Heart left ventricle (tissue), 16 donors: ENCODE data around the gene SERINC3. TPM values are rescaled to one million over a fixed set of nuclear protein-coding genes. Genes with fewer than 3 reads are reported as not detected.

ENCODE experiments used
- ATAC-seq, 4 donors: fragments of 200-7000 bp; cut with Tn5 transposase; one replicate each; pipeline ENCODE4 v1.9.1; 2020 to 2022; ENCODE audit warnings: moderate library complexity in 4 of 4, mild to moderate bottlenecking in 3 of 4, moderate number of reproducible peaks in 1 of 4
- DNase-seq, 5 donors: peaks; one replicate each; pipeline ENCODE4 v3.0.0-alpha.2; 2020
- H3K27ac ChIP-seq, 12 donors: fragments of 200-600 bp; sonication (generic) in 4 of 12; one replicate each; pipeline versions ENCODE4 v1.5.0 to v1.8.0; 2016 to 2022; ENCODE audit warnings: mild to moderate bottlenecking in 2 of 12
- H3K27me3 ChIP-seq, 9 donors: fragments of 200-600 bp; sonication (generic) in 2 of 9; one replicate each; pipeline versions ENCODE4 v1.5.1 to v1.8.0; 2016 to 2022; ENCODE audit warnings: mild to moderate bottlenecking in 3 of 9
- H3K36me3 ChIP-seq, 9 donors: fragments of 200-600 bp; sonication (generic) in 2 of 9; one replicate each; pipeline versions ENCODE4 v1.5.0 to v1.8.0; 2018 to 2022; ENCODE audit warnings: mild to moderate bottlenecking in 2 of 9
- H3K4me1 ChIP-seq, 12 donors: fragments of 200-600 bp; sonication (generic) in 4 of 12; one replicate each; pipeline versions ENCODE4 v1.5.0 to v1.8.0; 2016 to 2022; ENCODE audit warnings: mild to moderate bottlenecking in 3 of 12
- H3K4me3 ChIP-seq, 12 donors: fragments of 200-600 bp; sonication (generic) in 4 of 12; one replicate each; pipeline versions ENCODE4 v1.5.0 to v1.8.0; 2017 to 2022; ENCODE audit warnings: mild to moderate bottlenecking in 9 of 12, moderate library complexity in 4 of 12
- H3K9me3 ChIP-seq, 12 donors: fragments of 200-600 bp; sonication (generic) in 4 of 12; one replicate each; pipeline versions ENCODE4 v1.5.0 to v1.8.0; 2016 to 2022; ENCODE audit warnings: mild to moderate bottlenecking in 1 of 12
- POLR2A ChIP-seq, 2 donors: fragments of 450-650 bp; IDR thresholded peaks; one replicate each; pipeline ENCODE4 v1.6.1; 2017; ENCODE audit warnings: antibody characterized with exemption in 2 of 2, mild to moderate bottlenecking in 2 of 2, moderate library complexity in 2 of 2
- WGBS, 4 donors: extraction: QIAGEN DNeasy Blood & Tissue Kit in 2 of 4; methylation state at CpG; one replicate each; pipeline versions ENCODE4 v1.1.5 to v1.1.7; 2013 to 2018; 5-methylcytosine and 5-hydroxymethylcytosine counted together
- intact Hi-C, 10 donors: fragments of 100-400 bp; cut with DNase I; formaldehyde crosslinking; loops; one replicate each; pipeline versions ENCODE4 v1.11.1 to v1.14.2; 2022
- polyA plus RNA-seq, 2 donors: library from polyadenylated mRNA; stranded (reverse); fragments of 200-250 nt; gene quantifications; one replicate each; pipeline ENCODE4 v1.2.3, GENCODE V29; 2013
- total RNA-seq, 9 donors: library from RNA; depleted of rRNA in 2 of 9; stranded (reverse); fragments of >200 nt in 2 of 9; fragmentation: NEBNext Ultra II Directional in 3 of 9; extraction: Animal tissue kit (Norgen Biotek cat#: 25700) in 3 of 9; gene quantifications; one replicate each; pipeline versions ENCODE4 v1.1.0 to v1.2.4, GENCODE V29; 2016 to 2023
- TF ChIP-seq, protein P1 (sequence below), 12 donors: fragments of 200-600 bp; sonication (generic) in 4 of 12; IDR thresholded peaks; one replicate each; pipeline versions ENCODE4 v1.5.0 to v1.8.0; 2018 to 2022; ENCODE audit warnings: antibody characterized with exemption in 12 of 12, mild to moderate bottlenecking in 5 of 12
- donor health status: ischemic (EF 13 %, LVEDD 7.1; RV severe dilation, severe dysfunction).
- donor health status: healthy with polysubstance abuse.
- donor health status: DM: no; HTN: yes; CAD: no.
- donor health status: DM: no; HTN: no; CAD: no.
- donor health status: ischemic (EF 25% LVEDD 6.9; RV normal size, moderate dysfunction).
- donor health status: ischemic (EF 25% LVEDD 5.7; RV mildly dilated, moderate dysfunction).
- donor health status: healthy.
- donor health status: DM: yes; HTN: yes; CAD: no.
- donor health status: ischemic (EF 35%, LVEDD 5.7; RV mildly dilated, moderate dysfunction).
- donor health status: nonischemic (EF 11% LVEDD 7.7; RV severe dilation, severe dysfunction).
- donor health status: DM: yes; HTN: yes; CAD: no.
- donor health status: PGD.
- donor health status: ischemic (EF 29% LVEDD 5.4; RV normal size, mild dysfunction).
- donor health status: nonischemic (EF 23%, LVEDD 6.1; RV moderate dilation, normal function).

SERINC3 gene
- total and polyA plus RNA-seq, 11 donors, result 32.9 to 114 (median 96.2) TPM

DNA sequence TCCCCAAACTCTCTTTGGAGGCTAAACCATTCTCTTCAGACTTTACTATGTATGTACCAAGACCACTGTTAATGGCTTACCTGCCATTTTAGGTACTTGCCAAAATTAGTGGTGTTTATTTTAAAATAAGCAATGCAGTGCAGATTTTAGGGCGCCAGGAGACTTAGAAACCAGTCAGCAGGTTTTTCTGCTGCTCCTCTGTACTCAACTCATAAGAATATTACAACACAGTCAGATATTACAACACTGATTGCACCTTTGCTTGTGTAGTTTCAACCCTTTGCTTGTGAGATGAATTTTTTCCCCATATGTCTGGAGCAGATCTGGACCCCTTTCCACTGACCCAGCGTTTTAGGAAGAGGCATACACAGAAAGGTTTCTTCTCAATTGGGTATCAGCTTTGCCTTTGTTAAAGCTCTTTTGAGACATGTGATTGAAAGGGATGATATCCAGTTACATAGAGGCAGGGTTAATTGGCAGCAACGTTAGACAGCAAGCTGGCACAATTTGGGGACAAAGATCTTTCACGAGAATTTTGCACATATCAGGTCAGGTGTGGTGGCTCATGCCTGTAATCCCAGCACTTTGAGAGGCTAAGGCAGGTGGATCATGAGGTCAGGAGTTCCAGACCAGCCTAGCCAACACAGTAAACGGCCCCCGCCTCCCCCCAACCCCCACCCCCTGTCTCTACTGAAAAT, 40.0 kb downstream of the SERINC3 start:
- peaks cover 0 to 4% (median 0%) of the 10 kb centered on the region in 12 donors for H3K4me1 ChIP-seq
- peaks cover 0 to 74% (median 60%) of the 10 kb centered on the region in 9 donors for H3K36me3 ChIP-seq
- TF ChIP-seq, protein P1, sequence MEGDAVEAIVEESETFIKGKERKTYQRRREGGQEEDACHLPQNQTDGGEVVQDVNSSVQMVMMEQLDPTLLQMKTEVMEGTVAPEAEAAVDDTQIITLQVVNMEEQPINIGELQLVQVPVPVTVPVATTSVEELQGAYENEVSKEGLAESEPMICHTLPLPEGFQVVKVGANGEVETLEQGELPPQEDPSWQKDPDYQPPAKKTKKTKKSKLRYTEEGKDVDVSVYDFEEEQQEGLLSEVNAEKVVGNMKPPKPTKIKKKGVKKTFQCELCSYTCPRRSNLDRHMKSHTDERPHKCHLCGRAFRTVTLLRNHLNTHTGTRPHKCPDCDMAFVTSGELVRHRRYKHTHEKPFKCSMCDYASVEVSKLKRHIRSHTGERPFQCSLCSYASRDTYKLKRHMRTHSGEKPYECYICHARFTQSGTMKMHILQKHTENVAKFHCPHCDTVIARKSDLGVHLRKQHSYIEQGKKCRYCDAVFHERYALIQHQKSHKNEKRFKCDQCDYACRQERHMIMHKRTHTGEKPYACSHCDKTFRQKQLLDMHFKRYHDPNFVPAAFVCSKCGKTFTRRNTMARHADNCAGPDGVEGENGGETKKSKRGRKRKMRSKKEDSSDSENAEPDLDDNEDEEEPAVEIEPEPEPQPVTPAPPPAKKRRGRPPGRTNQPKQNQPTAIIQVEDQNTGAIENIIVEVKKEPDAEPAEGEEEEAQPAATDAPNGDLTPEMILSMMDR (IDR thresholded peaks at IDR 0.05), result no peak
- H3K27me3 ChIP-seq, result no peaks in the 10 kb centered on the region
- 83 to 92% (median 87%) methylated on average over 6 of the region's 6 CpGs for WGBS, 4 donors
- no peaks in the 10 kb centered on the region for H3K9me3 ChIP-seq
- no peak for ATAC-seq
- no peak overlapping the region for H3K27ac ChIP-seq
- intact Hi-C loops, result no loop called here
- DNase-seq, result no peak
- H3K4me3 ChIP-seq, result no peak overlapping the region

DNA sequence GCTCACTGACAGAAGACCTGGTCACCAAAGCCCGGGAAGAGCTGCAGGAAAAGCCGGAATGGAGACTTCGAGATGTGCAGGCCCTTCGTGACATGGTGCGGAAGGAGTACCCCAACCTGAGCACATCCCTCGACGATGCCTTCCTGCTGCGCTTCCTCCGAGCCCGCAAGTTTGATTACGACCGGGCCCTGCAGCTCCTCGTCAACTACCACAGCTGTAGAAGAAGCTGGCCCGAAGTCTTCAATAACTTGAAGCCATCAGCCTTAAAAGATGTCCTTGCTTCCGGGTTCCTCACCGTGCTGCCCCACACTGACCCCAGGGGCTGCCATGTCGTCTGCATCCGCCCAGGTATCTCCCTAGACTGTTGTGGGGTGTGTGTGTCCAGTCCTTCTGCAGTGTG, 41.8 kb downstream of the SERINC3 start:
- WGBS, 4 donors, result 93 to 94% (median 94%) methylated on average over 18 of the region's 18 CpGs
- ATAC-seq (no peak), DNase-seq (no peak)
- Histone ChIP-seq H3K27me3 (no peaks in the 10 kb centered on the region), H3K4me1 (peaks cover 0 to 19% (median 11%) of the 10 kb centered on the region in 12 donors), H3K9me3 (no peaks in the 10 kb centered on the region), H3K4me3 (no peak overlapping the region), H3K27ac (no peak overlapping the region), H3K36me3 (peaks cover 0 to 57% (median 46%) of the 10 kb centered on the region in 9 donors)
- intact Hi-C loops, result no loop called here
- no peak for TF ChIP-seq POLR2A (IDR thresholded peaks at IDR 0.05)
- TF ChIP-seq, protein P1 (IDR thresholded peaks at IDR 0.05), result no peak

DNA sequence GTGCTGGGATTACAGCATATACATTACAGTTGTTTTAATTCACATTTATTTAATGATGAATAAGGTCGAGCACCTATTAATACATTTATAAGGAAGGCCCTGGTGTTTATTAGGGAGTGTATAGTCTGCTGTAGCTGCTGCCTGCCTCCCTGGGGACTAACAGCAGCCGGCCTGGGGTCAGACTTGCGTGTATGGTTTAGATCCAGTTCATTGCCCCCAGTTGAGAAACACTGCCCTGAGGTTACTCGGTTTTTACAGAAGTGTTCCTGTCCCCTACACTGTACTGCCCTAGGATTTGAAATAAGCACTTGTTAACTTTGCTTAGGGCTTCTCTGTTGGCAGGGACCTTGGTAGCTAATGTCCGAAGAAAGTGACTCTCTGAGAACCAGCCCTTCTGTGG, 42.2 kb downstream of the SERINC3 start:
- no peak for DNase-seq
- no peak for ATAC-seq
- TF ChIP-seq, protein P1 (IDR thresholded peaks at IDR 0.05), result no peak
- no peak for TF ChIP-seq POLR2A (IDR thresholded peaks at IDR 0.05)
- intact Hi-C loops, result loop anchor here in 6 of 10 donors (5.0 to 10.0 kb wide), 5 partner anchors 43 to 138 kb away; partner anchors contain the start of gene SERINC3 (in 2 of the 6)
- Histone ChIP-seq H3K27ac (no peak overlapping the region), H3K4me1 (peaks cover 0 to 20% (median 11%) of the 10 kb centered on the region in 12 donors), H3K9me3 (no peaks in the 10 kb centered on the region), H3K4me3 (no peak overlapping the region), H3K36me3 (peaks cover 0 to 52% (median 42%) of the 10 kb centered on the region in 9 donors), H3K27me3 (no peaks in the 10 kb centered on the region)
- WGBS, 4 donors, result 75 to 92% (median 82%) methylated on average over 5 of the region's 5 CpGs

DNA sequence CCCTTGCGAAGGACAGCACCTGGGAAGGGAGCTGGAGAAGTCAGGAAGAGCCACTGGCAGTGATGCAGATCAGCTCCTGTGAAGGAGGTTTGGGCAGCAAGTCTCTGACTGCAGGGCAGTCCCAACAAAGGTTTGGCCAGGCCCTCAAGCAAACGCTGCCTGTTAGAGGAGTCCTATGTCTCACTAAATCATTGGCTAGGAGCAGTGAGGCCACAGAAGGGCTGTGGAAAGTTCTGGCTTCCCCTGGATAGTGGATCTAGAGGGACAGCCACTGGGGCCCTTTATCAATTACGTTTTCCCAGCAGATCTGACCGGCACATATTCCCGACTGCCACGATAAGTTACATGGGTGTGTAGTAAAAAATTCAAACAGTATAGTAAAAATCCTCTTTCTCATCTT, 43.7 kb downstream of the SERINC3 start:
- H3K27me3 ChIP-seq, result no peaks in the 10 kb centered on the region
- H3K4me1 ChIP-seq, result peaks cover 0 to 20% (median 11%) of the 10 kb centered on the region in 12 donors
- H3K4me3 ChIP-seq, result no peak overlapping the region
- 75 to 81% (median 76%) methylated on average over 6 of the region's 6 CpGs for WGBS, 4 donors
- intact Hi-C loops, result loop anchor here in 6 of 10 donors (5.0 to 10.0 kb wide), 5 partner anchors 44 to 139 kb away; partner anchors contain the start of gene SERINC3 (in 2 of the 6)
- DNase-seq (no peak), ATAC-seq (no peak)
- H3K27ac ChIP-seq, result no peak overlapping the region
- H3K9me3 ChIP-seq, result no peaks in the 10 kb centered on the region
- peaks cover 0 to 38% (median 29%) of the 10 kb centered on the region in 9 donors for H3K36me3 ChIP-seq
- no peak for TF ChIP-seq POLR2A (IDR thresholded peaks at IDR 0.05)
- TF ChIP-seq, protein P1 (IDR thresholded peaks at IDR 0.05), result no peak
